ENCODE results near the gene PRR29.
"Not testable (repeated sequence)": the region's sequence is repeated elsewhere in the genome, so short reads cannot be mapped to it uniquely, and the experiment has no call there.

PRR29 gene

GRCh38 chr17:63997341-63998048 lies 656 bp upstream of the PRR29 start:
- no peak for DNase-seq (ENCODE audit: low read depth)

DNA sequence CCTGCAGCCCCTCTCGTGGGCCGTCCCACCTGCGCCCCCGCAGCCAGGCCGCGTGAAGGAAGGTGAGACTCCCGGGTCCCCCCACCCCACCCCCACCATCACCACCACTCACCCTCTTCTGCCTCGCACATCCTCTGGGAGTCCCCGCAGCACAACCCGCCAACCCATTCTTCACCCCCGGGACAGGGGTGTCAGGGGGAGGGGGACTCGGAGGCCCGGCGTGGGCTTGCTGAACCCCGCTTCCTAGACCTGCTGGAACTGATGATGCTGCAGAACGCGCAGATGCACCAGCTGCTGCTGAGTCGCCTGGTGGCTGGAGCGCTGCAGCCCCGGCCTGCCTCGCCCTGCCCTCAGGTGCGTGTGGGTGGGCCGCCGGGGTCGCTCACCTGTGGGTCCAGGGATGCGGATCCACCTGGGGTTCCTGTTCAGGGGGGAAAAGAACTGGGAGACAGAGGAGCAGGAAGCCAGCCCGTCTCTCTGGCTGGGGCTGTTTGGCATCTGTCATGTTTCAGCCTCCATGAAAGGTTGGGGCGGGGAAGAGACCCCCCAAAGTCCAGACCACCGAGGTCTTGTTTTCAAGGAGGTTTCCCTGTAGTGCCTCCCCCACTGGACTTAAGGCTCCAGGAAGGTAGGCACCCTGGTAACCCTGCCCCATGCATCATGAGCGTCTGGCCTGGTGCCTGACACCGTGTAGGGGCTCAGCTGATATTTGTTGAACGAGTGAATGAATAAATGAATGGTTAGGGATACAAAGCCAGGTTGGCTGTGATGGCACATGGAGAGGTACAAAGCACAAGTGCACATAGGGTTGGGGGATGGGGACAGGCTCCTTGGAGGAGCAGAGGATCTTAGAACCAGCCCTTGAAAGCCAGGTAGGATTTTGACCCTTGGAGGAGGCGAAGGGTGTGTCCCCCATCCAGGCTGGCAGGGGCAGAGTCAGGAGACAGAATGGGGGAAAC lies 849 bp downstream of the PRR29 start:
- DNase-seq (ENCODE audit: low read depth) = no peak

GRCh38 chr17:63999680-64000531 lies 1.8 kb downstream of the PRR29 start:
- DNase-seq (ENCODE audit: low read depth) = no peak

DNA sequence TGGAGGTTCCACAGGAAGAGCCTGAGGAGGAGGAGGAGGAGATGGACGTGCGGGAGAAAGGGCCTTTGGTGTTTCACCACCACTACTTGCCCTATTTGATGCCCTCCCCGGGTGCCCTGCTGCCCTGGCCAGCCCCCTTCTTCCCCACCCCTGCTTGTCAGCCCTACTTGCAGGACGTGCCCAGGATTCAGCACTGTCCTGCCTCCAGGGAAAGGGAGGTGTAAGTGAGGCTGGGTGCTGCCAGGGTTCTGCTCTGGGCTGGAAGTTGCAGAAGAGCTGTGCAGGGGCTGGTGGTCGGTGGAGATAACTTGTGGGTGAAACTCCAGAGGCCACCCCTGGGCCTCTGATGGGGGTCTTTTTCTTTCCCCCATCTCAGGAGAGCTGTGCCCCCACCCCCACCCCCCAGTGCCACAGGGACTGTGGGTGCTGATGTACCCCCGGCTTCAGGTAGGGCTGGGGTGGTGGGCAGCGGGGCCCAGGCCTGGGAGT lies 3.0 kb downstream of the PRR29 start:
- DNase-seq (ENCODE audit: low read depth) = no peak

GRCh38 chr17:64001763-64002529 lies 3.8 kb downstream of the PRR29 start:
- DNase-seq (ENCODE audit: low read depth) = no peak

- no peak for DNase-seq (ENCODE audit: low read depth)
These were observed 4.7 kb downstream of the PRR29 start for GRCh38 chr17:64002658-64003525.

- DNase-seq (ENCODE audit: low read depth) = no peak
These were observed 5.5 kb downstream of the PRR29 start for GRCh38 chr17:64003526-64004121.

DNA sequence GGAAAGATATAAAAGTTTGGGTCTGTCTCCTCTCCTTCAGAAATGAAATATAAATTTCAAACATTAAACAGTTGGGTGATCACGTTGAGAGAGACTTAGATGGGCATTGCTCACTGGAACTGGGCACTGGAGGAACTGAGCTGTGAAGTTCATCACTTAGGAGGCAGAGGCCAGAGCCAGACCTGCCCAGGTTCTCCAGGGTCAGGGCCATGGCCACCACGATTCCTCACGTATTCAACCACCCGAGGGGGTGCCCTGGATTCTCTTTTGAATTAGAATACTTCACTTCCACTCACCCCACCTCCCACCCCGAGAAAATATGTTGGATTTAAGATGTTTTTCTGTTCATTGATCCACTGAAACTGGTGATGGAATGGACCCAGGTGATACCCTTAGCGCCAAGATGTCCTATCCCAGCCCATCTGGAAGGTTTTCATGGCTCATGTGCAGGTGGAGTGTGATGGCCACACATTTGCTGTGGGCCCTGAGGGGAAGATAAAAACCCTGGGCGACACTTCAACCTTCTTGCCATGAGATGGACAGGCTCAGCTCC lies 6.1 kb downstream of the PRR29 start:
- no peak for DNase-seq (ENCODE audit: low read depth)

DNA sequence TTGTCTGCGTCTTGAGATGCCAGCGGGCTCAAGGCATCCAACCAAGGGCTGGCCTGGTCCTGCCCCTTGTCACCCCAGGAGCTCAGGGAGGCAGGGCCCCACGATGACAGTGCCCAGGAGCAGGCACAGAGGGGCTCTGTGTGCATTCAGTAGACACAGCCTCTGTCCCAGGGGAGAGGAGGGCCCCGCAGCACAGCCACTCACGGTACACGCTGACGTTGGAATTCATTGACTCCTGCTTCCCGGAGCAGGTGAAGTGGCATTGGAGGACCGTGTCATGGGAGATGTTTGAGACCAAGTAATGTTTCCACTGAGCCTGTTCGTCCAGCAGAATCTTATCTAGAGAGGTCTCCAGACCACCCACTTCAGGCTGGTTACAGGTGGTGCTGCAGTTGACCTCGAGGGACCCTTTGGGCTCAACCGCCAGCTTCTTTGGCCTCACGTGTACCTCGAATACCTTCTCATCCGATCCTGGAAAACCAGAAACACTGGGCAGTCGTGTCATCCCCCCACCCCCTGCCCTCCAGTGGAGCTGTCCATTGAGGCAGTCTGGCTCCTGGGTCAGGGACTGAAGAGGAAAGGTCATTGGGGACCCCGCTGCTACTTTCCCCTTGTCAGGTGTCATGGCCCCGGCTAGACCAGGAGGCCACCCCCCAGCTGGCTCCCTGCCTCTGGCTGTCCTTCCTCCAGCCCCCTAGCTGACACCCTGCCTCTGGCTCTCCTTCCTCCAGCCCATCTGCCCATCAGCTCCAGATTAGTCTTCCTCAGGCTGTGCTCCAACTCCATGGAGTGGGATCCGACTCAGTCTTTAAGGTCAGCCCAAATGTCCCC lies 7.0 kb downstream of the PRR29 start:
- no peak for DNase-seq (ENCODE audit: low read depth)

GRCh38 chr17:64005734-64006167 lies 7.6 kb downstream of the PRR29 start:
- no peak for DNase-seq (ENCODE audit: low read depth)

- no peak for DNase-seq (ENCODE audit: low read depth)
These were observed 8.4 kb downstream of the PRR29 start for GRCh38 chr17:64006361-64007088.

DNA sequence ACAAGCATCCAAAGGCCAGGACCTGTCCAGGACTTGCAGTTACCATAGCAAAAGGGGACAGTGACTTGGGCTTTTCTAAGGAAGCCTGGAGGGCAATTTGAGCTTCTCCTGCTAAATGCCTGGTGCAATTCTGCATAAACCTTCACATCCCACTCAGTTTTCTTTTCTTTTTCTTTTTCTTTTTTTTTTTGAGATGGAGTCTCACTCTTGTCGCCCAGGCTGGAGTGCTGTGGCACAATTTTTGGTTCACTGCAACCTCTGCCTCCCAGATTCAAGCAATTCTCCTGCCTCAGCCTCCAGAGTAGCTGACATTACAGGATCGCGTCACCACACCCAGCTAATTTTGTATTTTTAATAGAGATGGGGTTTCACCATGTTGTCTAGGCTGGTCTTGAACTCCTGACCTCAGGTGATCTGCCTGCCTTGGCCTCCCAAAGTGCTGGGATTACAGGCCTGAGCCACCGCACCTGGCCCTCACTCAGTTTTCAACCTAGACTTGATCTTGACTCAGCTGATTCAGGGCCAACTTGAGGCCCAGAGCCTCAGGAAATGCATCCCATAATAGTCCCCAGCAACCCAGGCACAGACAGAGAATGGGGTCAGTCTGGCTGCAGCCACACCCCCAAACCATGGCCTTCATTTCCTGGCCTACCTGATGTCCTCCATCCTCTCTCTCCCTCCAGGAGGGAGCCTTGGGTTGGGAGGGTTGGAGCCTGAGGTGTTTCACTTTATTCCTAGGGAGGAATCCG lies 9.1 kb downstream of the PRR29 start:
- DNase-seq (ENCODE audit: low read depth) = not testable (repeated sequence)

DNA sequence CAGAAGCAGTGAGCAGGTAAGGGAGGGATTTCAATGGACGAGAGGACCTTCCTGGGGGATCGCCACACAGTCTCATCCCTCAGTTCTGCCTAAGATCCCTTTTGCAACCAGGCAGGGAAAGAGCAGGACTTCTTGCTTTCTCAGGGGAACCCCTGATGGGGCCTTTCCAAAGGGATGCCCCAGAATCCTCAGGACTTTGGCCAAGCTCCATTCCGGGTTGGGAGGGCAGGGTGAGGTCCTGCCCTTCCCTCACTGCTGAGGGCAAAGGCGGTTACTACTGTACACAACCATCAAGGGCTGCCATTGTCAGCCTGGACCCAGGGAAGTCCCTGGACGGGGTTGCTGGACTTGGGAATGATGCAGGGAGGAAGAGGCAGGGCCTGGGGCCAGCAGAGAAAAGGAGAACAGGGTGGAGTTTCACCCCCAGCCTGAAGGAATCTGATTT lies 9.7 kb downstream of the PRR29 start:
- DNase-seq (ENCODE audit: low read depth) = no peak

DNA sequence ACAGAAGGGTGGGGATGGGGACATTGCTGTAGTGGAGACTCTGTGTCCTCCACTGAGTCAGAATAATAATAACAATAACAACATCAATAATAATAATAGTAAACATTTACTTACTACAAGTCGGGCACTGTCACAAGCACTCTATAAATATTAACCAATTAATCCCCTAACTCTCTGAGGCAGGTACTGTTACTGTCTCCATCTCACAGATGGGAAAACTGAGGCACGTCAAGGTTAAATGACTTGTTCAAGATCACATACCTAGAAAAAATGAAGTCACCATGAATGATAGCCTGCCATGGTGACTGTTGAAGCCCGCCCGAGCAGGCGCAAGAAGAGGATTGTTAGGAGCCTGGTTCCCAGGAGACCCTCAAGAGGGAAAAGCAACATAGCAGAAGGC lies 10.2 kb downstream of the PRR29 start:
- DNase-seq (ENCODE audit: low read depth) = no peak

DNA sequence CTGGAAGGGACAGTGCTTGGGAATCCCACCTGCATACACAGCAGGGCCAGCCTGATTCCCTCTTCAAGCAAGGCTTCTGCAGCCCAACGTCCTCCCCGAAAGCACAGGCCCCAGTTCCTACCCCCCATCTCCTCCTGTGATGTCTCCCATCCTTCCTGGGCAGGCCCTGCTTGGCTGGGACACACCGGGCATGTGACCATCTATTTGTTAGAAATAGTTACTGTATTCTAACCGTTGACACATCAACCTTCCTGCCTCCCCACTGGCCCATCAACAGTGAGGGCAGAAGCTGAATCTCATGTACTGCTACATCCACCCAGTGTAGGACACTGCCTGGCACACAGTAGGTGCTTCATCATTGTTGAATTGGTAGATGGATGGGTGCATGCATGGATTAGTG lies 10.7 kb downstream of the PRR29 start:
- DNase-seq (ENCODE audit: low read depth) = no peak

GRCh38 chr17:64009571-64010402 lies 11.6 kb downstream of the PRR29 start:
- no peak for DNase-seq (ENCODE audit: low read depth)
